ENCODE results near the gene BEND7. TPM values are rescaled to one million over a fixed set of nuclear protein-coding genes. Genes with fewer than 3 reads are reported as not detected.

BEND7 gene
- total RNA-seq, 2 experiments from 2014 or later, result not detected

GRCh38 chr10:13397052-13397451, 131.8 kb downstream of the BEND7 start:
- intact Hi-C loops (cut with micrococcal nuclease), result no loop called here
- POLR2A ChIA-PET, result no interaction called here

DNA sequence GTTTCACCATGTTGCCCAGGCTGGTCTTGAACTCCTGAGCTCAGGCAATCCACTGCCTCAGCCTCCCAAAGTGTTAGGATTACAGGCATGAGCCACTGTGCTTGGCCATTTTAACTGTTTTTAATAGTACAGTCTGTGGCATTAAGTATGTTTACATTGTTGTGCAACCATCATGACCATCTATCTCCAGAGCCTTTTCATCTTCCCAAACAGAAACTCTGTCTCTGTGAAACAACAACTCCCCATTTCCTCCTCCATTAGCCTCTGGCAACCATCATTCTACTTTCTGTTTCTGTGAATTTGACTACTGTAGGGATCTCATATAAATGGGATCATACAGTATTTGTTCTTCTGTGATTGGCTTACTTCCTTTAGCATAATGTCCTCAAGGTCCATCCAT, 132.4 kb downstream of the BEND7 start:
- H3K27ac Mint-ChIP-seq, result no peak overlapping the region
- CTCF ChIA-PET, result interaction anchor here (1.8 kb wide), 1 partner anchor 44 kb away, joined by 4 read pairs; no protein-coding TSS in a partner anchor
- POLR2A ChIA-PET, result interaction anchor here (0.6 kb wide), 1 partner anchor 13 kb away, joined by 3 read pairs; no protein-coding TSS in a partner anchor
- no peaks in the 10 kb centered on the region for H3K9me3 Mint-ChIP-seq
- no peaks in the 10 kb centered on the region for H3K36me3 Mint-ChIP-seq (ENCODE audit: low read depth)
- ATAC-seq (no peak), DNase-seq (no peak)
- H3K27me3 Mint-ChIP-seq, result peaks cover 18% of the 10 kb centered on the region
- TF ChIP-seq CTCF (IDR thresholded peaks at IDR 0.05), result no peak
- intact Hi-C loops (cut with micrococcal nuclease), result no loop called here
- no peak overlapping the region for H3K4me3 Mint-ChIP-seq
- H3K4me1 Mint-ChIP-seq (ENCODE audit: low read depth), result no peaks in the 10 kb centered on the region

More at GRCh38 chr10:13397052-13397451, 131.8 kb downstream of the BEND7 start:
- no peaks in the 10 kb centered on the region for H3K4me1 Mint-ChIP-seq (ENCODE audit: low read depth)
- no peak for ATAC-seq
- H3K27ac Mint-ChIP-seq, result no peak overlapping the region
- CTCF ChIA-PET, result no interaction called here
- no peaks in the 10 kb centered on the region for H3K36me3 Mint-ChIP-seq (ENCODE audit: low read depth)
- H3K9me3 Mint-ChIP-seq, result no peaks in the 10 kb centered on the region
- DNase-seq, result no peak
- H3K27me3 Mint-ChIP-seq, result peaks cover 16% of the 10 kb centered on the region
- H3K4me3 Mint-ChIP-seq, result no peak overlapping the region
- no peak for TF ChIP-seq CTCF (IDR thresholded peaks at IDR 0.05)

GRCh38 chr10:13395540-13395939, 133.3 kb downstream of the BEND7 start:
- H3K27ac Mint-ChIP-seq, result no peak overlapping the region
- no peak for TF ChIP-seq CTCF (IDR thresholded peaks at IDR 0.05)

GRCh38 chr10:13393640-13394039, 135.2 kb downstream of the BEND7 start:
- no peak for TF ChIP-seq CTCF (IDR thresholded peaks at IDR 0.05)
- intact Hi-C loops (cut with micrococcal nuclease), result no loop called here
- no peaks in the 10 kb centered on the region for H3K36me3 Mint-ChIP-seq (ENCODE audit: low read depth)
- no peak overlapping the region for H3K4me3 Mint-ChIP-seq
- no peak overlapping the region for H3K27ac Mint-ChIP-seq
- no peaks in the 10 kb centered on the region for H3K4me1 Mint-ChIP-seq (ENCODE audit: low read depth)
- ChIA-PET CTCF (interaction anchor here (0.6 to 2.1 kb wide), 3 partner anchors 8 to 263 kb away, joined by 3 to 5 read pairs (median 4); no protein-coding TSS in a partner anchor), POLR2A (no interaction called here)
- peaks cover 12% of the 10 kb centered on the region for H3K27me3 Mint-ChIP-seq
- no peaks in the 10 kb centered on the region for H3K9me3 Mint-ChIP-seq
- no peak for ATAC-seq
- no peak for DNase-seq

More at GRCh38 chr10:13395540-13395939, 133.3 kb downstream of the BEND7 start:
- peaks cover 13% of the 10 kb centered on the region for H3K27me3 Mint-ChIP-seq
- intact Hi-C loops (cut with micrococcal nuclease), result no loop called here
- no peaks in the 10 kb centered on the region for H3K36me3 Mint-ChIP-seq (ENCODE audit: low read depth)
- H3K9me3 Mint-ChIP-seq, result no peaks in the 10 kb centered on the region
- no peaks in the 10 kb centered on the region for H3K4me1 Mint-ChIP-seq (ENCODE audit: low read depth)
- H3K4me3 Mint-ChIP-seq, result no peak overlapping the region
- ATAC-seq (no peak), DNase-seq (no peak)
- ChIA-PET CTCF (interaction anchor here (1.3 to 1.8 kb wide), 2 partner anchors 23 to 45 kb away, joined by 3 to 4 read pairs; no protein-coding TSS in a partner anchor), POLR2A (no interaction called here)

- no peaks in the 10 kb centered on the region for H3K9me3 Mint-ChIP-seq
- ATAC-seq (no peak), DNase-seq (no peak)
- peaks cover 12% of the 10 kb centered on the region for H3K27me3 Mint-ChIP-seq
- no peak overlapping the region for H3K4me3 Mint-ChIP-seq
- CTCF ChIA-PET, result interaction anchor here (2.1 kb wide), 1 partner anchor 21 kb away, joined by 4 read pairs; no protein-coding TSS in a partner anchor
- no peak for TF ChIP-seq CTCF (IDR thresholded peaks at IDR 0.05)
- no peaks in the 10 kb centered on the region for H3K36me3 Mint-ChIP-seq (ENCODE audit: low read depth)
- no peaks in the 10 kb centered on the region for H3K4me1 Mint-ChIP-seq (ENCODE audit: low read depth)
- H3K27ac Mint-ChIP-seq, result no peak overlapping the region
- intact Hi-C loops (cut with micrococcal nuclease), result no loop called here
- POLR2A ChIA-PET, result no interaction called here
These were observed 136.1 kb downstream of the BEND7 start for GRCh38 chr10:13392701-13393100.

Other genes with a start within 250 kb of the BEND7 start
- gene PHYH, start 228.9 kb downstream of the BEND7 start, total RNA-seq, result 10 to 100 TPM; 14.6 to 16.3 TPM
- 10 to 100 TPM; 61.6 to 66.5 TPM for gene SEPHS1, start 180.7 kb downstream of the BEND7 start, total RNA-seq
- gene PRPF18, start 58.0 kb upstream of the BEND7 start, total RNA-seq, result 10 to 100 TPM; 17.9 to 18.4 TPM

Measured in activated CD8-positive, alpha-beta T cell treated with anti-CD3 and anti-CD28 coated beads for 36 hours (primary cell).